ENCODE measurements around the gene WWC2. TPM values are rescaled to one million over a fixed set of nuclear protein-coding genes. Genes with fewer than 3 reads are reported as not detected.

Gene WWC2
- total RNA-seq, 4 donors from 2014 or later: 33.7 to 48.3 (median 42.9) TPM

DNA sequence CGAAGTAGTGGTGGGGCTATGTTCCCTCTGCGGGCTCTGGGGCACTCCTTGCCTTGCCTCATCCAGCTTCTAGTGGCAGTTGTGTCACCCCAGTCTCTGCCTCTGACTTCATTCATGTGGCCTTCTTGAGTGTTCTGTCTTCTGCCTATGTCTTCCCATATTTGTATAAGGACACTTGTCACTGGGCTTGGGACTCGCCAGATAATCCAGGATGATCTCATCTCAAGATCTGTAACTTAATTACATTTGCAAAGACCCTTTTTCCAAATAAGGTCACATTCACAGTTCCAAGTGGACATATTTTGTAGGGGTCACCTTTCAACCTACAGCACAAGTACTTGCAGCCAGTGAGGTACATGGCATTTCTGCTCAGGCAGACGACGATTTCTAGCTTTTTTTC lies 253.5 kb downstream of the WWC2 start:
- DNase-seq (ENCODE audit: low spot score) (no peak), ATAC-seq (ENCODE audit: low FRiP score) (no peak)
- no peak for TF ChIP-seq CTCF (IDR thresholded peaks at IDR 0.05)

DNA sequence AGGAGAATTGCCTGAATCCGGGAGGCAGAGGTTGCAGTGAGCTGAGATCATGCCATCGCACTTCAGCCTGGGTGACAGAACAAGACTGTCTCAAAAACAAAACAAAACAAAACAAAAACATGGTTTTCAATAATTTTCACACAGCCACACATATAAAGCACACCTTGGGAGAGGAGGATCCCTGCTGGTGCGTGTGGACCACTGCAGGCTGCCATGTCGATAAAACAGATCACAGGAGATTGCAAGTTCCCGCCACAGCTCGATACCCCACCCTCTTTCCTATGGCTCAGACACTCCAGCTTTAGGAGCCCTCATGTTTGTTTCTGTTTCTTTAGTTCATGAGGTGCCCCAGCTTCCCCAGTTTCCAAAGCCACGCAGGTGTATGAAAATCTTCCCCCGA lies 254.5 kb downstream of the WWC2 start:
- ATAC-seq (ENCODE audit: low FRiP score): no peak
- no peak for TF ChIP-seq CTCF (IDR thresholded peaks at IDR 0.05)
- DNase-seq (ENCODE audit: low spot score): no peak

GRCh38 chr4:183354219-183354618 lies 255.2 kb downstream of the WWC2 start:
- no peak for DNase-seq (ENCODE audit: low spot score)
- ATAC-seq (ENCODE audit: low FRiP score): no peak
- TF ChIP-seq CTCF (IDR thresholded peaks at IDR 0.05): no peak

GRCh38 chr4:183355405-183355804 lies 256.3 kb downstream of the WWC2 start:
- ATAC-seq (ENCODE audit: low FRiP score) (peak; percentile 57), DNase-seq (ENCODE audit: low spot score) (no peak)
- no peak for TF ChIP-seq CTCF (IDR thresholded peaks at IDR 0.05)

DNA sequence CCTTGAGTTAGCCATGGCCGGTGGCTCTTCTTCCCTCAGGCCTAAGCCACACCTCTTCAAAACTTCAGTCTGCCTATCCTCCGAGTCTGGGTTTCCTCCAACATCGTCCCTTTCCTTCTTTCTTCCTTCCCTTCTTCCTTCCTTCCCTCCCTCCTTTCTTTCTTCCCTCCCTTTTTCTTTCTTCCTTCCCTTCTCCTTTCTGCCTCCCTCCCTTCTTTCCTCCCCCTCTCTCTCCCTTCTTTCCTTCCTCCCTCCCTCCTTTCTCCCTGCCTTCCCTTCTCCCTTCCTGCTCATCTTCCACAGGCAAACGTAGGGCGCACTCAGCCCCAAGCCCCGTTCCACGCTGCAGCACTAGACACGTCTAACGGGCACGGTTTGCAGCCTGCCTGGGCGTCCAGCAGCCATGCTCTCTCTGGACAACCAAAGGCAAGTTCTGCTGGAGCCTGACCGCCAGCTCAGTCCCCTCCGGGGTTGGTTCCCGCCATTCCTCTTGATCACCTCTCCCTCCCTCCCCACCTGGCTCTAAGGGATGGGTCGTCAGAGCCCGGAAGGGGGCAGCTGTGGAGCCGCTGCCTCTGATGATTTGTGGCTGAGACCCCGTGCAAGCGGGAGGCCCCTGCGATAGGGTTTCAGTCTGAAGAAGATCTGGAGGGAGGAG lies 257.2 kb downstream of the WWC2 start:
- DNase-seq (ENCODE audit: low spot score) (no peak), ATAC-seq (ENCODE audit: low FRiP score) (no peak)
- TF ChIP-seq CTCF (IDR thresholded peaks at IDR 0.05): no peak

DNA sequence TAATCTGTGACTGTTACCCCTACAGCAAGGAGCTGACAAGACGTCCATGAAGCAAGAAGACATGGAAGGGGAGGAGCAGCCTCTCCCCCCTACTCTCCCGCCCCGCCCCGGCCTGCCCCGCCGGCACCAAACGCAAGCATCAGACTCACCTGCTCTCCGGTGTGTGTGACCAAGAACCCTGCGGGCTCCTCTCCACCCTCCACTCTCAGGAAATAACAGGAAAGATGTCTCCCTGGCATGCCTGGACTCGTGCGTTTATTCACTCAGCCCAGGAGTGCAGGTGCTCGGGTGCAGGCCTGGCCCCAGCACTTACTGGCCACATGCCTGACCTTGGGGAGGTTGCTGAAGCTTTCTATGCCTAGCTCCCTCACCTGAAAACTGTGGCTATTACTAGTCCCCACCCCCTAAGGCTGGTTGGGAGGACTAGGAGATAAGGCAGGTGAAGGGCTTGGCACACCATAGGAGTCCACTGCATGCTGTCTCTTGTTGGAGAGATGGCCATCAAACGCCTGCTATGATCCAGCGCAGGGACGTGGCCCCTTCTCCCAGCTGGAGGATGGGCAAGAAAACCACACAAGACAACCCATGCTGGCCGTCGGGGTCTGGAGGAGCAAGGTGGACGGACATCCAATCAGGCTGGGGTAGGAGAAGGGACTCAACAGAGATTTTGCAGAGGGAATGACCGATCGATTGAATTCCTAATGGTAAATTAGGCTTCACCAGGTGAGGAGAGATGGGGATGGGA lies 258.0 kb downstream of the WWC2 start:
- no peak for ATAC-seq (ENCODE audit: low FRiP score)
- no peak for DNase-seq (ENCODE audit: low spot score)
- TF ChIP-seq CTCF (IDR thresholded peaks at IDR 0.05): no peak
